Astrocyte of the spinal cord (primary cell): ENCODE data around the gene CALHM2.

ENCODE experiments used
- DNase-seq: peaks from one replicate; pipeline ENCODE4 v3.0.0; 2011; ENCODE audit warnings: low read depth, low spot score
- H3K4me3 ChIP-seq: 2 replicates; pipeline ENCODE4 v1.5.1; 2011; ENCODE audit warnings: low read depth, mild to moderate bottlenecking, low read length, moderate library complexity
- in situ Hi-C: cut with HindIII; loops from 2 replicates; pipeline ENCODE4 v1.10.0; 2017; ENCODE audit warnings: low sequenced_read_pairs
- TF ChIP-seq, protein P1 (sequence below): IDR thresholded peaks from 2 replicates; pipeline ENCODE4 v1.5.1; 2012; ENCODE audit warnings: low read depth, mild to moderate bottlenecking, low read length, inconsistent platforms

CALHM2 gene

DNA sequence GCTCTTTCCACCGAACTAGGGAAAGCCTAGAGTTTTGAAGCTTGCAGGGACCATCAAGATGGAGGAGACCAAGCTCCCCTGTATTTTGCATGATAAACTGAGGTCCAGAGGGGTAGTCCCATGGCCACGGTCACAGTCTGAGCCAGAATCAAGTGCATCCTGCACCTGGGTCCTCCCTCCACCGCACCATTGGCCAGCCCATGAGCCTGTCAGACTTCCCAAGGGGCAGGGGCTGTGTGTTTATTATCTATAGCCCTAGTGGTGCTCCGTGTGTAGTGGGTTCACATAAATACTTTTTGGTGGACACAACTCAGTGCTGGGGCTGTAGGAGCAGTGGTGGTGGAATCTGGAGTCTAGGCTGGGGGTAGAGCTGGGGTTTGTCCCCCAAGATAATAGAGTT lies 23.3 kb upstream of the CALHM2 start:
- in situ Hi-C loops = no loop called here
- no peak overlapping the region for H3K4me3 ChIP-seq
- no peak for DNase-seq
- TF ChIP-seq, protein P1, sequence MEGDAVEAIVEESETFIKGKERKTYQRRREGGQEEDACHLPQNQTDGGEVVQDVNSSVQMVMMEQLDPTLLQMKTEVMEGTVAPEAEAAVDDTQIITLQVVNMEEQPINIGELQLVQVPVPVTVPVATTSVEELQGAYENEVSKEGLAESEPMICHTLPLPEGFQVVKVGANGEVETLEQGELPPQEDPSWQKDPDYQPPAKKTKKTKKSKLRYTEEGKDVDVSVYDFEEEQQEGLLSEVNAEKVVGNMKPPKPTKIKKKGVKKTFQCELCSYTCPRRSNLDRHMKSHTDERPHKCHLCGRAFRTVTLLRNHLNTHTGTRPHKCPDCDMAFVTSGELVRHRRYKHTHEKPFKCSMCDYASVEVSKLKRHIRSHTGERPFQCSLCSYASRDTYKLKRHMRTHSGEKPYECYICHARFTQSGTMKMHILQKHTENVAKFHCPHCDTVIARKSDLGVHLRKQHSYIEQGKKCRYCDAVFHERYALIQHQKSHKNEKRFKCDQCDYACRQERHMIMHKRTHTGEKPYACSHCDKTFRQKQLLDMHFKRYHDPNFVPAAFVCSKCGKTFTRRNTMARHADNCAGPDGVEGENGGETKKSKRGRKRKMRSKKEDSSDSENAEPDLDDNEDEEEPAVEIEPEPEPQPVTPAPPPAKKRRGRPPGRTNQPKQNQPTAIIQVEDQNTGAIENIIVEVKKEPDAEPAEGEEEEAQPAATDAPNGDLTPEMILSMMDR = no peak

DNA sequence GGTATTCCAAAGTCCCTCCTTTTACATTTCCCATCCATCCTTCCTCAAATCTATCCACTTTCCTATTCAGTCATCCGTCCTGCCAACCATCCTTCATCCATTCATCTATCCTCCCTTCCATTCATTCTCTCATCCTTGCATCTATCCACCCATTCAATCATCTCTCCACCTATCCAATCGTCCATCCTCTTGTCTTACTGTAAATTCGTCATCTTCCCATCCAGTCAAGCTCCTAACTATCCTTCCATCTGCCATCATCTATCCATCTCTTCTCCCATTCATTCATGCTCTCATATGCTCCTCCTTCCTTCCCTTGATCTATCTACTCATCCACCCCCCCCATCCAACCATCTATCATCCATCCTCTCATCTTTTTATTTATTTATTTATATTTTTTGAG lies 21.9 kb upstream of the CALHM2 start:
- no peak overlapping the region for H3K4me3 ChIP-seq
- in situ Hi-C loops = no loop called here
- TF ChIP-seq, protein P1 = no peak
- no peak for DNase-seq

DNA sequence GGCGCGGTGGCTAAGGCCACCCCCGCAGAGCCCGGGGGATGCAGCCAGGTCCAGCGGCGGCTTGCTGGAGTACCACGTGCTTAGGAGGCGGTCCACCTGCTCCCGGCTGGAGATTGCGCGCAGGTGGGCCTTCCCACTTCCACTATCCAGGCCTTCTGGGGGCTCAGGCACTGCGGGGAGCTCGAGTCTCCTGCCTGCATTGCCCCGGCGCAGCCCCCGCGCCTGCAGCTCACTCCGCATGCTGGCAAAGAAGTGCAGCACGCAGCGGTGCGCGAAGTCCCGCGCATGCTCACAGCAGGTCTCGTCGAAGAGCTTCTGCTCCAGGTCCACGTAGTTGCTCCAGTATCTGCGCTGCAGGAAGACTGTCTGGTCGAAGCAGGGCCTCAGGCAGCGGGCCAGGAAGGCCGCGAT lies 21.1 kb upstream of the CALHM2 start:
- DNase-seq = no peak
- in situ Hi-C loops = no loop called here
- no peak overlapping the region for H3K4me3 ChIP-seq
- TF ChIP-seq, protein P1 = no peak

DNA sequence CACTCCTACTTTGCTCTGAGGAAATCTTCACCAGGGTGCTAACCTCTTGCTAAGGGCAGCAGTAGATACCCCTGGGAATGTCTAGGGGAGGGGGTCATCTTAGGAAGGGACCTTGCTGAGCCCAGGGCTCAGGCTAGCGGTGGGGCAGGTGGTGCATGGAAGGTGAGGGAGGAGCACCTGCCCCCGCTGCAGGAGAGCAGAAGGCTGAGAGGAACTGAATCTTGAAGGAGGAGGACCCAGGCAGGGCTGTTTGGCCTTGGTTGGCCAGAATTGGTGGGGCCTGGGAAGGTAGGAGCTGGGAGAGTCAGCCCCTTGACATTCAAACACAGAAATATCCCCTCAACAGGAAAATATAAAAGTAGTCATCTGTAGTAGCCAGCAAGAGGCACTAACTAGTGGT lies 19.8 kb upstream of the CALHM2 start:
- no peak for DNase-seq
- TF ChIP-seq, protein P1 = no peak
- H3K4me3 ChIP-seq = no peak overlapping the region
- in situ Hi-C loops = no loop called here

DNA sequence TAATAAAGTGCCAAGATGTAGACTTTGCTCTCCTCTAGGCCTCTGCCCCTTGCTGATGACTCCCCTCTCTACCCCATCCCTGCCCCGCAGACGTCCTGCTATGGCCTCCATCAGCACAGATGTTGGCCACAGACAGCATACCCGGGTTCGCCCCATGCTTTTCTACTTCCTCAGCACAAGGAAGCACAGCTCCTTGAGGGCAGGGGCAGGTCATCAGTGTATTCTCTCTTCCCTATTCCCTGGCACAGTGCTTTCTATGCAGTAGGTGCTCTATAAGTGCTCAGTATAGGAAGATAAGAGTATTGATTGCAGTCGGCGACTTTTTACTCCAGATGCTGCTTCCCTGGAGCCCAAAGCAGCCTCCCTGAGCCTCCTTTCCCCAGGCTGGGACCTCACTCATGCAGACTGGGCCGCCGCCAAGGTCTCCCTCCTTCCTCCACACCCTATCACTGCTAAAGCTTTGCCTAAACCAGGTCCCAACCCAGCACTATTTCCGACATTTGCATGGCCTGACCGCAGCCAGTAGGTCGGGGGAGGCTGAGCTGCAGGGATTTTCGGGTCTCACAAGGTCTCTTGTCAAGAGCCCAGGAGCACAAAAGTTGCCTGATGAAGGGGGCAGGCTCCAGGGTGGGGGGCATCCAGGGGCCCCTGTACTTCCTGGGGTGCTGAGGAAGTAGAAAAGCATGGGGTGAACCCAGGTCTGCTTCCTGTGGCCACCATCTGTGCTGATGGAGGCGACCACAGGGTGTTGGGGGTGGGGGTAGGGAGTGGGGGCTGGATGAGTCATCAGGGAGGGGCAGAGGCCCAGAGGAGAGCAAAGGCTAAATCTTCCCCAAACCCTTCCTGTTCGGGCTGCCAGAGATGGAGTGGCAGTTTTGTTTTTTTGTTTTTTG lies 18.8 kb upstream of the CALHM2 start:
- no peak overlapping the region for H3K4me3 ChIP-seq
- TF ChIP-seq, protein P1 = no peak
- no peak for DNase-seq
- in situ Hi-C loops = no loop called here

DNA sequence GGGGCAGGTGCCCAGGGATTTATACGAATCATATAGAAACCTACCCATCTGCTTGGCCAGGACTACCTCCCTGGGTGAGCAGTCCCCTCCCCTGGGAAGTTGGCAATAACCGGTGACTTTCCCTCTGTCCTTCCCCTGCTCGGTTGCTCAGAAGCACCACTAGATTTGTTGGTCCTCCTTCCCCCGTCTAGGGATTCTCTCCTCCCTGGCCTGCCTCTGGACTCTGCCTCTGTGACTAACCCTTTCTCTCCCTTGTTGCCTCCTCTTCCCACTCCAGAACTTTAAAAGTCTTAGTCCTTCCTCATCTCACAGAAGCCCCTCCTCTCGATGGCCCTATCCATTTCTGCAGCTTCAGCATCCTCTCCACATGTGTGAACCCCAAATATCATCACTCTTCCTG lies 17.0 kb upstream of the CALHM2 start:
- no peak for DNase-seq
- TF ChIP-seq, protein P1 = no peak
- no peak overlapping the region for H3K4me3 ChIP-seq
- in situ Hi-C loops = no loop called here
